Fibroblast of villous mesenchyme (primary cell): ENCODE measurements around the gene PDLIM7. TPM values are rescaled to one million over a fixed set of nuclear protein-coding genes. Genes with fewer than 3 reads are reported as not detected.

Experiments
- DNase-seq: peaks from one replicate; pipeline ENCODE4 v3.0.0-alpha.2; 2010; ENCODE audit warnings: low read depth
- H3K4me3 ChIP-seq: 2 replicates; pipeline ENCODE4 v1.5.1; 2011; ENCODE audit warnings: low read depth, mild to moderate bottlenecking, low read length
- total RNA-seq: library from RNA; depleted of rRNA; stranded (reverse); fragments of >200 nt; gene quantifications from 2 replicates; pipeline ENCODE4 v1.2.3, GENCODE V29; 2012
- TF ChIP-seq, protein P1 (sequence below): IDR thresholded peaks from 2 replicates; pipeline ENCODE4 v1.5.1; 2012; ENCODE audit warnings: low read depth, mild to moderate bottlenecking, low read length; ENCODE audit not compliant: insufficient read depth

PDLIM7 gene, protein sequence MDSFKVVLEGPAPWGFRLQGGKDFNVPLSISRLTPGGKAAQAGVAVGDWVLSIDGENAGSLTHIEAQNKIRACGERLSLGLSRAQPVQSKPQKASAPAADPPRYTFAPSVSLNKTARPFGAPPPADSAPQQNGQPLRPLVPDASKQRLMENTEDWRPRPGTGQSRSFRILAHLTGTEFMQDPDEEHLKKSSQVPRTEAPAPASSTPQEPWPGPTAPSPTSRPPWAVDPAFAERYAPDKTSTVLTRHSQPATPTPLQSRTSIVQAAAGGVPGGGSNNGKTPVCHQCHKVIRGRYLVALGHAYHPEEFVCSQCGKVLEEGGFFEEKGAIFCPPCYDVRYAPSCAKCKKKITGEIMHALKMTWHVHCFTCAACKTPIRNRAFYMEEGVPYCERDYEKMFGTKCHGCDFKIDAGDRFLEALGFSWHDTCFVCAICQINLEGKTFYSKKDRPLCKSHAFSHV
- 283 and 383 TPM in 2 replicates for total RNA-seq

DNA sequence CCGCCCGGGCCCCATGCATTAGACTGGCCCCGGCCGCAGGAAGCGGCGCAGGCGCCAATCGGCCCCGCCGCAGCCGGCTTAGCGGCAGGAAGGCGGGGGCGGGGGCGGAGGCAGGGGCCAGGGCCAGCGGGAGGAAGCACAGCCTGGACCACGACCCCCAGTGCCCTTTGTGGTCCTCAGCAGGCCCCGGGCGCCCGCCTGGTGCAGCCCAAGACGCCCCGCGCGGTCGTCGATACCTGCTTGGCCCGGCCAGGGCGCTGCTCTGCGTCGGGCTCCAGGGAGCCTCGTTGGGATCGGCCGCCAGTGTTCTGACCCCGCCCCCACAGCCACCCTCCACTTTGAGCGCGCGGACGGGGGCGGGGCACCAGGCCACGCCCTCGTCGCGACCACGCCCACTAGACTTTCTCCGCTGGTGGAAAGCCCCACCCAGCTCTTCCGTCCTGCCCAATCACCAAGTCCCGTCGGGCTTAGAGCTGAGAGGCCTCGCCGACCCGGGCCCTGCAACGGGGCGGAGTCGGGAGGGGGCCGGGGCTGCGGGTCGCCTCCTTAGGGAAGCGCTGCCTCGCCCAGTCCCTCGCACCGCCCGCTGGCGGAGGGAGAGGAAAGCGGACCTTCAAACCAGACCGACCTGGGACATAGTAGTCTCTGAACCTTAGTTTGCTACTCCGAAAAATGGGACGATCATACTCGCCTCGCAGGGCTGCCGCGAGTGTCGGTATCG is at the start of gene PDLIM7:
PDLIM7 (minus strand) TSS at position 313 of the 721 bp plus-strand sequence. CDS start 1,092 bp downstream, outside the sequence.
- peak; percentile 99 for DNase-seq
- H3K4me3 ChIP-seq: peak within 1 kb of the TSS; percentile 90
- TF ChIP-seq, protein P1, sequence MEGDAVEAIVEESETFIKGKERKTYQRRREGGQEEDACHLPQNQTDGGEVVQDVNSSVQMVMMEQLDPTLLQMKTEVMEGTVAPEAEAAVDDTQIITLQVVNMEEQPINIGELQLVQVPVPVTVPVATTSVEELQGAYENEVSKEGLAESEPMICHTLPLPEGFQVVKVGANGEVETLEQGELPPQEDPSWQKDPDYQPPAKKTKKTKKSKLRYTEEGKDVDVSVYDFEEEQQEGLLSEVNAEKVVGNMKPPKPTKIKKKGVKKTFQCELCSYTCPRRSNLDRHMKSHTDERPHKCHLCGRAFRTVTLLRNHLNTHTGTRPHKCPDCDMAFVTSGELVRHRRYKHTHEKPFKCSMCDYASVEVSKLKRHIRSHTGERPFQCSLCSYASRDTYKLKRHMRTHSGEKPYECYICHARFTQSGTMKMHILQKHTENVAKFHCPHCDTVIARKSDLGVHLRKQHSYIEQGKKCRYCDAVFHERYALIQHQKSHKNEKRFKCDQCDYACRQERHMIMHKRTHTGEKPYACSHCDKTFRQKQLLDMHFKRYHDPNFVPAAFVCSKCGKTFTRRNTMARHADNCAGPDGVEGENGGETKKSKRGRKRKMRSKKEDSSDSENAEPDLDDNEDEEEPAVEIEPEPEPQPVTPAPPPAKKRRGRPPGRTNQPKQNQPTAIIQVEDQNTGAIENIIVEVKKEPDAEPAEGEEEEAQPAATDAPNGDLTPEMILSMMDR: peak; percentile 19

DNA sequence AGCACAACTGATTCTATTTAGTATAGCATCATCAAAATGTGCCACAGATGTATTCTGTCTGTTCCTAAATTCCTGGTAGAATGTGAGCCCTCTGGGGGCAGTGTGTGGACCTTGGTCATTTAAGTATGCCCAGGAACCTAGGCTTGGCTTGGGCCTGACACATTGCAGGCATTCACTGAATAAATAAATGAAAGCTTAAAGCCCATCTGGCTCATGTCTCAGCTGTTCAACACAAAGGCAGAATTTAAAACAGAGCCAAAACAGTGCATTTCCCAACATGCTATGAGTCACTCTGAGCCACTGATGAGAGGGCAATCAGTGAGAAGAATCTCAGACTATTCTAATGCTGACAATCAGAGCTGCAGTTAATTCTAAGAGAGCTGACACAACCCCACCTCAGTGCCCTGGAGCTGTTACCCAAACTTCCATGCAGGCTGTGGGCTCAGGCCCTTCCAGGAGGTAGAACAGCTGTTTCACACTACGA is 48.9 kb upstream of the PDLIM7 start:
- no peak overlapping the region for H3K4me3 ChIP-seq
- peak; percentile 100 for DNase-seq
- TF ChIP-seq, protein P1: no peak

- H3K4me3 ChIP-seq: no peak overlapping the region
- TF ChIP-seq, protein P1: no peak
- peak; percentile 96 for DNase-seq
Observed at GRCh38 chr5:177545487-177546257, 48.3 kb upstream of the PDLIM7 start.

- H3K4me3 ChIP-seq: no peak overlapping the region
- TF ChIP-seq, protein P1: no peak
- DNase-seq: no peak
Observed at GRCh38 chr5:177542816-177543465, 45.5 kb upstream of the PDLIM7 start.

- no peak for DNase-seq
- TF ChIP-seq, protein P1: no peak
- H3K4me3 ChIP-seq: no peak overlapping the region
Observed at GRCh38 chr5:177540438-177540837, 43.0 kb upstream of the PDLIM7 start.

DNA sequence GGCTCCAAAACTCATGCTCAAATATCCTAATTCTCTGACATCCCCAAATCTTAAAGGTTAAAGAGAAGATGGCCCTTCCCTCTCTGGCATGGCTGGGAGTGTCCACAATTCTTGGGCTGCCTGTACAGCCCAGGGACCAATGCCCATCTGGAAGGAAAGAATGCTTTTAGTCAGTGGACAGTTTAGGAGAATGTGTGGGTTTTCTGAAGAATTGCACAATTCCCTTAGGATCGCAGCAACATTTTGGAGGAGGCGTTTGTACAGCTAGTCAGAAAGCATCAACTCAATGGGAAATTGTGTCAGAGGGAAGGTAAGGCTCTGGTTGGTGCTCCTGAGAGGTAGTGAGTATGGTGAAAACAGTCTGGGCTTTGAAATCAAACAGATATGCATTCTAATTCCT is 42.0 kb upstream of the PDLIM7 start:
- TF ChIP-seq, protein P1: no peak
- H3K4me3 ChIP-seq: no peak overlapping the region
- peak; percentile 88 for DNase-seq
